Measurements from ENCODE around the gene ST6GALNAC6. TPM values are rescaled to one million over a fixed set of nuclear protein-coding genes. Genes with fewer than 3 reads are reported as not detected.

The ST6GALNAC6 gene
- total and polyA plus RNA-seq, 2 of the 4 experiments (the other 2 are of a cell fraction), result 35.7 to 48.6 TPM

GRCh38 chr9:127913682-127914081, 14.3 kb upstream of the ST6GALNAC6 start:
- Histone ChIP-seq H4K91ac (ENCODE audit: insufficient read depth, low read depth, low read length) (no peak overlapping the region), H2BK15ac (ENCODE audit: low read depth, low read length) (no peak overlapping the region), H3K27me3 (ENCODE audit: control insufficient read depth, insufficient read depth, low read length) (no peaks in the 10 kb centered on the region), H3K9me3 (ENCODE audit: control insufficient read depth, insufficient read depth, low read length) (no peaks in the 10 kb centered on the region), H3K18ac (ENCODE audit: low read depth, low read length) (no peak overlapping the region), H3K14ac (replicated peaks; ENCODE audit: low read depth, low read length) (no peak overlapping the region), H3K4me3 (ENCODE audit: insufficient read depth, low read depth, low read length) (no peak overlapping the region), H3K4me1 (ENCODE audit: control insufficient read depth, insufficient read depth, low read length) (peaks cover 21% of the 10 kb centered on the region), H3K36me3 (ENCODE audit: control insufficient read depth, insufficient read depth, low read length) (peaks cover 26% of the 10 kb centered on the region), H4K20me1 (ENCODE audit: insufficient read depth, low read length) (0 out of 2 replicates have a peak, but pooled peaks cover 4% of the 10 kb centered on the region), H3K23ac (ENCODE audit: low read depth, low read length) (no peak overlapping the region), H2BK120ac (ENCODE audit: low read depth, low read length) (no peak overlapping the region), H3K9ac (ENCODE audit: low read depth, low read length) (no peak overlapping the region), H2BK5ac (ENCODE audit: low read depth, low read length, poor library complexity, severe bottlenecking) (no peak overlapping the region), H3K4me2 (ENCODE audit: low read depth, low read length) (no peak overlapping the region), H3K56ac (ENCODE audit: extremely low read depth, insufficient read depth, low read length) (no peak overlapping the region), H2AFZ (replicated peaks; ENCODE audit: low read length, poor library complexity) (no peak overlapping the region), H2AK9ac (replicated peaks; ENCODE audit: low read depth, low read length, poor library complexity) (no peak overlapping the region), H3K9me1 (ENCODE audit: insufficient read depth, low read length) (peaks cover 9% of the 10 kb centered on the region), H3K4ac (ENCODE audit: low read depth, low read length) (no peak overlapping the region), H2BK20ac (ENCODE audit: low read depth, low read length) (no peak overlapping the region), H3K79me1 (ENCODE audit: low read depth in 1 of 2, low read length in 2 of 2) (peaks cover 4 to 36% of the 10 kb centered on the region in 2 experiments), H4K8ac (ENCODE audit: low read depth in 2 of 2, low read length in 2 of 2) (no peak overlapping the region), H2AK5ac (ENCODE audit: low read depth, low read length) (no peak overlapping the region; the same call in 1 of the 2 replicates), H4K5ac (ENCODE audit: low read depth, low read length) (no peak overlapping the region), H3K27ac (ENCODE audit: insufficient read depth, low read length) (no peak overlapping the region)
- 99% methylated on average over 9 of the region's 11 CpGs; no CpG with 5 or more reads in 1 of the 2 experiments for WGBS, 2 experiments (ENCODE audit: extremely low coverage in 2 of 2, insufficient read length in 1 of 2)
- intact Hi-C loops (cut with micrococcal nuclease) (loop anchor here (10.0 kb wide), 1 partner anchor 299 kb away; the partner anchor contains the start of gene STXBP1), in situ Hi-C loops (cut with MboI; ENCODE audit: low sequenced_read_pairs) (no loop called here), dilution Hi-C loops (cut with HindIII; ENCODE audit: low sequenced_read_pairs, unreplicated experiment) (no loop called here)
- ATAC-seq (ENCODE audit: low read depth), result no peak
- BruUV-seq (replicated peaks), result no TSS peak
- ChIA-PET POLR2A (ENCODE audit: unreplicated experiment) (no interaction called here), CTCF (no interaction called here)
- DNase-seq, result no peak
- no peak for TF ChIP-seq CEBPB (IDR thresholded peaks at IDR 0.05; ENCODE audit: low read depth, low read length)
- no peak for TF ChIP-seq RAD21 (IDR thresholded peaks at IDR 0.05; ENCODE audit: low read length)
- TF ChIP-seq MAZ (IDR thresholded peaks at IDR 0.05; ENCODE audit: borderline replicate concordance, low read depth, low read length), result no peak
- TF ChIP-seq CTCF (conservative IDR thresholded peaks at IDR 0.05; ENCODE audit: low read depth, low read length), result no peak
- TF ChIP-seq RFX5 (IDR thresholded peaks at IDR 0.05; ENCODE audit: low read depth, low read length), result no peak
- no peak for TF ChIP-seq POLR2A (IDR thresholded peaks at IDR 0.05; ENCODE audit: low read depth, low read length)
- no peak for TF ChIP-seq ELK1 (IDR thresholded peaks at IDR 0.05; ENCODE audit: borderline replicate concordance, low read depth, low read length)
- TF ChIP-seq, protein P1, sequence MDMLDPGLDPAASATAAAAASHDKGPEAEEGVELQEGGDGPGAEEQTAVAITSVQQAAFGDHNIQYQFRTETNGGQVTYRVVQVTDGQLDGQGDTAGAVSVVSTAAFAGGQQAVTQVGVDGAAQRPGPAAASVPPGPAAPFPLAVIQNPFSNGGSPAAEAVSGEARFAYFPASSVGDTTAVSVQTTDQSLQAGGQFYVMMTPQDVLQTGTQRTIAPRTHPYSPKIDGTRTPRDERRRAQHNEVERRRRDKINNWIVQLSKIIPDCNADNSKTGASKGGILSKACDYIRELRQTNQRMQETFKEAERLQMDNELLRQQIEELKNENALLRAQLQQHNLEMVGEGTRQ (IDR thresholded peaks at IDR 0.05; ENCODE audit: low read depth, low read length), result no peak
- TF ChIP-seq MXI1 (IDR thresholded peaks at IDR 0.05; ENCODE audit: borderline replicate concordance, low read depth, low read length), result no peak
- TF ChIP-seq SMC3 (IDR thresholded peaks at IDR 0.05; ENCODE audit: low read depth, low read length), result no peak
- no peak for TF ChIP-seq RCOR1 (IDR thresholded peaks at IDR 0.05; ENCODE audit: insufficient replicate concordance, low read length)
- no peak for TF ChIP-seq MAFK (IDR thresholded peaks at IDR 0.05; ENCODE audit: low read depth, low read length)

All from IMR-90 (cell line).